Measurements from ENCODE around the gene SLC23A3.

- TF ChIP-seq, protein P1, sequence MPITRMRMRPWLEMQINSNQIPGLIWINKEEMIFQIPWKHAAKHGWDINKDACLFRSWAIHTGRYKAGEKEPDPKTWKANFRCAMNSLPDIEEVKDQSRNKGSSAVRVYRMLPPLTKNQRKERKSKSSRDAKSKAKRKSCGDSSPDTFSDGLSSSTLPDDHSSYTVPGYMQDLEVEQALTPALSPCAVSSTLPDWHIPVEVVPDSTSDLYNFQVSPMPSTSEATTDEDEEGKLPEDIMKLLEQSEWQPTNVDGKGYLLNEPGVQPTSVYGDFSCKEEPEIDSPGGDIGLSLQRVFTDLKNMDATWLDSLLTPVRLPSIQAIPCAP (CRISPR knock-in tag; IDR thresholded peaks at IDR 0.05) = no peak
- TF ChIP-seq TP53 (CRISPR knock-in tag; IDR thresholded peaks at IDR 0.05) = no peak
- TF ChIP-seq TEAD4 (CRISPR knock-in tag; IDR thresholded peaks at IDR 0.05) = no peak
Measured at GRCh38 chr2:219180961-219181360, 11.1 kb upstream of the SLC23A3 start.
